GM18861 (cell line): ENCODE data around the gene DOCK10.

Experiments
- ATAC-seq: cut with Tn5 transposase; IDR thresholded peaks from one replicate; pipeline ENCODE4 v1.9.1; 2021; ENCODE audit not compliant: unreplicated experiment

Gene DOCK10

DNA sequence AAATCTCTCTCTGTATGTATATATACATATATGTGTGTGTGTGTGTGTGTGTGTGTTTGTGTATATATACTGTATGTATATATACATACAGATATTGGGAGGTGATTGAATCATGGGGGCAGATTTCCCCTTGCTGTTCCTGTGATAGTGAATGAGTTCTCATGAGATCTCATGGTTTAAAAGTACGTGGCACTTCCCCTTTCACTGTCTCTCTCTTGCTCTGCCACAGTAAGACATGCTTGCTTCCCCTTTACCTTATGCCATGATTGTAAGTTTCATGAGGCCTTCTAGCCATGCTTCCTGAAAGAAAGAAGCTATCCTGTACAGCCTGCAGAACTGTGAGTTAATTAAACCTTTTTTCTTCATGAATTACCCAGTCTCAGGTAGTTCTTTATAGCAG, 307.3 kb downstream of the DOCK10 start:
- no peak for ATAC-seq

DNA sequence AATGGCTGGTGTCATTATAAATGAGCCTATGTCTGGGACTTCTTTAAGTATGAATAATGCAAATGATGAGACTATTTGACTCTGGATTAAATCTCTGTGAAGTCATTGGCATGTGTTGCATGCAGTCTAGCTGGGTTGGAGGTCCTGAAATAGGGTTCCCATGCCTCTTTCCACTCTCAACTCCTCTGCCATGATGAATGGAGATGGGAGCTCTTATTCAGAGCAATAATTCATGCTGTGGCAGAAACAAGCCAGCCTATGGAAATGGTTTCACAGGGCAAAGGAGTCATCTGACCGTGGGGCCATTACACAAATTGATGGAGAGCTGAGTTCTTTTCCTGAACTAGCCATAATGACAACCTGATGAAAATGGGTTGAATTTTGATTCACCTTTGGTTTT, 310.6 kb downstream of the DOCK10 start:
- ATAC-seq: no peak

DNA sequence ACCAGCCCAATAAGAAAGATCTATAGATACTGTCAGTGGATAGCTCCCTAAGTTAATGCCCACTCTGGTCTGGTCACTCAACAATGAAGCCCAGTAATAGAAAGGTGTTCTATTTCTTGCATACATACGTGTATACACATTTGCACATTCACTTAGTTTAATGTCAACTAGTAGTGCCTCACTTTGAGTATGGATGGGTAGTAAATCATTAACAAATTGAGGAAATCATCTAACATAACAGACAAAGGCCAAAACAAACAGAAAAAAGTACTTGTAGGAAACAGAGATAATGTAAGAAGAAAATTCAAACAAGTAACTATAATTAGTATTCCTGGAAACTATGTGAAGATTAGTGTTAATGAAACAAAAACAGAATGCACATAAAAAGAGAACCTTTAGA, 312.8 kb downstream of the DOCK10 start:
- ATAC-seq: no peak

DNA sequence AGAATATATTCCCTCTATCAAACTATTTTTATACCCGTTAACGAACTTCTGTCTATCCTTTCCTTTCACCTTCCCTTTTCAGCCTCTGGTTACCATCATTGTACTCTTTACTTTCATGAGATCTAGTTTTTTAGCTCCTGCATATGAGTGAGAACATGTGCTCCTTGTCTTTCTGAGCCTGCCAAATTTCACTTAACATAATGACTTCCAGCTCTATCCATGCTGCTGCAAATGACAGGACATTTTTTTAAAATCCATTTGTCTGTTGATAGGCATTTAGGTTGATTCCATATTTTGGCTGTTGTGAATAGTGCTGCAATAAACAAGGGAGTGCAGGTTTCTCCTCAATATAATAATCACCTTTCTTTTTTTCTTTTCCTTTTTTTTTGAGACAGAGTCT, 317.9 kb downstream of the DOCK10 start:
- no peak for ATAC-seq

DNA sequence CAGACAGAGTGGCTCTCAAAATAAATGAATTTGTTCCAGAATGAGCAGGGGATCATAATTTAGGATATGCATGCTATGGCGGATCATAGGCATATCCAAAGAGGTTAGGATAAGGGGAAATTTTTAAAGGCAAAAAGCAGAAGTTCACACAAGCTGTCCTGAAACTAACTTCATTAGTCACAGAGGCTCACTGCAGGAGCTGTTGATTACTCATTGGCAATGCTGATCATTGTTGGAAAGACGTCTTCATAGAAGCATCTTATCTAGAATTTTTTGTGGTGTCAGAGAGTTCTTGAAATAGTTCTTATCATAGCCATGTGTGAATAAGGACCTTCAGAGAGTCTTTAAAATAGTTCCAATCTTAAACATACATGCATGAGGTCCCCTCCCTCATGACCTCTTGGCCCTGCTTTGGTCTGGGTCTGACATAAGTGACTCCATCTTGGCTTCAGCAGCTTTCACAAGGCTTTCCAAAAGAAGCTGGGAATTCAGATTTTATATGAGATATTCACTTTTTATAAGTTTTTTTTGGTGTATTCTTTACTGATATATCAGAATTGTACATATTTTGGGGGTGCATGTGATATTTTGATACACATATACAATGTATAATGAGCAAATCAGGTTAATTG, 318.6 kb downstream of the DOCK10 start:
- ATAC-seq: no peak

DNA sequence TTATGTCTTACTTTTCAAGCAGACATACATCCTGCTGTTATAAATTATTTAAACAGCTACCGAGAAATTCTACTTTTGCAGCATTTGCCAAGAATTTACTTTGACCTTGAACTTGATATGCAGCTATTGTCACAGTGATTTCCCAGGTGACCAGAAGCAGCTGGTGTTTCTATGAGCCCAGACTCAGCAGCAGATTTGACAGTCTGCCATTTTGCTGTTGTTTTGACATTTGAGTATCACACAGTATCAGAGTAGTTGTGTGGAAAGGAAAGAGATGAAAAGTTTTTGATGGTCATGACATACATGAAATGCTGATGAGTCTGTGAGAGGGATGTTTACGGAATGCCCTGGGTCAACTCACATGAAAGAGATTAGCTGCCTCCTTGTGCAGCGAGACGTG, 319.5 kb downstream of the DOCK10 start:
- ATAC-seq: no peak

DNA sequence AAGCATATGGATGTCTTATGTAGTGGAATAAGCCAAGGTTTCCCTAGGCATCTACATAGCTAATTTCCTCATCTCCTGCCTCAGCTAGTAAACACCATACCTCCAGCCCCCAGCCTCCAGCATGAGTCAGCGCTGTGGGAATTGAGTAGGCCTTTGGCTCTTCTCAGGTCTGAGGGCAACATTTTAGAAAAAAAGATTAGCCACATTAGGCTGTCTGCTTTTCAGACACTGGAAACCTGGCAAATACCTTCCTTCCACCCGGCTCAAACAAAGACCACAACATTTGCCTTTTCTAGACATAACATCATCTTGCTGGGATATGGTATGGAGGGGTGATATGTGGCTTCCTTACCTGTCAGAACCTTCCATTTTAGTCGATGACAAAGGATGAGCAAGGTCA, 320.0 kb downstream of the DOCK10 start:
- no peak for ATAC-seq

DNA sequence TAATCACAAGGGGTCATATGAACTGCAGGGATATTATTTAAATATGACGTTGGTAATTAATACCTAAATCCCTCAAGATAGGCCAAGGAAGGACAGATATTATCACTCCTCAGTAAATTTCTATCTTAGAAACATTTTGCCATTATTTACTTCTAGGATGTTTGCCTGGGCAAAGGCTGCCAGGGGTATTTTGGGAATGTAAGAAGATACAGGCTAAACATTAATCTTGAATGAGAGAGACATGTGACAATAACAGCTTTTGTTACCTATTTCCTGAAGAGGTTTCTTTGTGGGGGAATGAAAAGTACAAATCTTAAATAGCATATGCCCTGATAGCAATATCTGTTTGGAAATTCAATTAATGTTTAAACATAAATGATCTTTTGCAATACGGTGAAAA, 325.3 kb downstream of the DOCK10 start:
- ATAC-seq: no peak

DNA sequence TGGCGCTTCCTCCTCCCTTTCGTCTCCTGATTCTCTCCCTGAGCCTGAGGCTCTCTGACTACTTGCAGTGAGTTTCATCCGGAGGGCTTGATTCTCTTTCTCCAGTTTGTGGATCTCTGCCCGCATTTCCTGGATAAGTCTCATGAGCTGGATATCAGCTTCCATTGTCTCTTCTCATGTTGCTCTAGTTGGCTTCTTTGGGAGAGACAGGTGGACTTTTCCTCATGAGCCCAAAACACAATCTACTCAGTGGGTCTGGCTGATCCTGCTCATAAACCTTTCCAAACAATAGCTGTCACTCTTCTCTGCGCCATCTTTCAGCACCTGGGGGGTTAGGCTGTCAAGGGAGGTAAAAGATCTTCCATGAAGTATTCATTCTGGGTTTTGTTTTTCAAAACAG, 326.1 kb downstream of the DOCK10 start, which contains the start of gene CCDC195:
Gene CCDC195, minus strand, starts transcription at position 165 of the 400 bp plus-strand sequence. Its CDS starts 0 bp downstream, at position 165.
- no peak for ATAC-seq
